HCT116 (cell line): Measurements from ENCODE around the gene HACE1. TPM values are rescaled to one million over a fixed set of nuclear protein-coding genes. Genes with fewer than 3 reads are reported as not detected.

ENCODE experiments used
- ATAC-seq: fragments of 200-7000 bp; cut with Tn5 transposase; 2 replicates; pipeline ENCODE4 v1.9.1; 2020; ENCODE audit warnings: mild to moderate bottlenecking, moderate library complexity
- BruUV-seq: library from RNA; stranded (reverse); fragments of 400-500 nt; replicated peaks from 2 replicates; lab custom pipeline; 2021; lab: Mats Ljungman, UMichigan
- CTCF ChIA-PET: fragments of 300-600 bp; sonication (Branson Sonifier 250); formaldehyde crosslinking; loops from one replicate; lab custom pipeline; 2021; ENCODE audit warnings: antibody characterized with exemption; lab: Charles Lee
- POLR2A ChIA-PET: fragments of 300-600, 350-600 bp; sonication (Branson Sonifier 250); formaldehyde crosslinking; loops from one replicate; lab custom pipeline; 2021; ENCODE audit warnings: antibody characterized with exemption; lab: Charles Lee
- RAD21 ChIA-PET, 2 experiments: fragments of 300-600 bp; sonication (Branson Sonifier 250); formaldehyde crosslinking; loops; one replicate each; lab custom pipeline; 2023; ENCODE audit warnings: low total read pairs in 2 of 2; ENCODE audit not compliant: uncharacterized antibody in 2 of 2, unreplicated experiment in 2 of 2, low non-redundant PET in 1 of 2; lab: Charles Lee
- DNase-seq: peaks from one replicate; pipeline ENCODE4 v3.0.0-alpha.2; 2010; ENCODE audit warnings: low read depth, low spot score
- H2AFZ ChIP-seq: fragments of 200-600 bp; shearing (Covaris generic), sonication (generic); 2 replicates; pipeline ENCODE4 v1.6.1; 2017; ENCODE audit warnings: low read depth, mixed run types, mixed read lengths, antibody characterized with exemption, low read length; ENCODE audit not compliant: poor library complexity, severe bottlenecking
- H3K27ac ChIP-seq: 2 replicates; pipeline ENCODE4 v1.5.1; 2012; ENCODE audit warnings: low read depth, low read length
- H3K27me3 ChIP-seq: fragments of 200-600 bp; sonication (generic); 2 replicates; pipeline ENCODE4 v1.6.1; 2016; ENCODE audit warnings: mixed run types, low read length, mixed read lengths; ENCODE audit not compliant: insufficient read depth
- H3K36me3 ChIP-seq, 2 experiments: fragments of 200-500 bp in 1 of 2; fragments of 200-600 bp in 1 of 2; sonication (Bioruptor generic) in 1 of 2; sonication (generic) in 1 of 2; 2 replicates each; pipeline versions ENCODE4 v1.5.1 to v1.6.1; 2014 to 2016; ENCODE audit warnings: low read length in 2 of 2, inconsistent platforms in 1 of 2, mixed read lengths in 1 of 2, mixed run types in 1 of 2; ENCODE audit not compliant: insufficient read depth in 2 of 2, control insufficient read depth in 1 of 2
- H3K4me1 ChIP-seq, 2 experiments: fragments of 200-600 bp in 1 of 2; sonication (generic) in 1 of 2; 2 replicates each; pipeline versions ENCODE4 v1.5.1 to v1.6.1; 2012 to 2017; ENCODE audit warnings: low read length in 2 of 2, inconsistent platforms in 1 of 2, mild to moderate bottlenecking in 1 of 2, mixed read lengths in 1 of 2, mixed run types in 1 of 2, moderate library complexity in 1 of 2; ENCODE audit not compliant: insufficient read depth in 2 of 2, control insufficient read depth in 1 of 2
- H3K4me2 ChIP-seq: fragments of 200-600 bp; sonication (generic); 2 replicates; pipeline ENCODE4 v1.6.1; 2017; ENCODE audit warnings: mixed run types, low read length, mixed read lengths
- H3K4me3 ChIP-seq, 2 experiments: fragments of 200-600 bp in 1 of 2; sonication (generic) in 1 of 2; replicated peaks in 1 of 2; 2 replicates each; pipeline ENCODE4 v1.5.1; 2011 to 2016; ENCODE audit warnings: low read length in 2 of 2, control low read depth in 1 of 2, low read depth in 1 of 2, mild to moderate bottlenecking in 1 of 2, mixed read lengths in 1 of 2, mixed run types in 1 of 2
- H3K79me2 ChIP-seq: fragments of 200-600 bp; sonication (generic); 2 replicates; pipeline ENCODE4 v1.6.1; 2017; ENCODE audit warnings: mild to moderate bottlenecking, mixed run types, low read length, moderate library complexity, mixed read lengths; ENCODE audit not compliant: insufficient read depth
- H3K9ac ChIP-seq: fragments of 200-600 bp; sonication (generic); 2 replicates; pipeline ENCODE4 v1.6.1; 2016; ENCODE audit warnings: low read length, mixed read lengths
- H3K9me2 ChIP-seq: fragments of 200-600 bp; sonication (generic), shearing (Covaris generic); 2 replicates; pipeline ENCODE4 v1.6.1; 2017; ENCODE audit warnings: mixed run types, mild to moderate bottlenecking, moderate library complexity; ENCODE audit not compliant: insufficient read depth
- H3K9me3 ChIP-seq, 2 experiments: fragments of 200-500 bp in 1 of 2; fragments of 200-600 bp in 1 of 2; sonication (Bioruptor generic) in 1 of 2; sonication (generic) in 1 of 2; 2 replicates each; pipeline ENCODE4 v1.6.1; 2014 to 2017; ENCODE audit warnings: low read length in 2 of 2, mixed read lengths in 2 of 2, inconsistent platforms in 1 of 2, low read depth in 1 of 2, mild to moderate bottlenecking in 1 of 2, mixed run types in 1 of 2, moderate library complexity in 1 of 2; ENCODE audit not compliant: control insufficient read depth in 1 of 2, insufficient read depth in 1 of 2
- H4K20me1 ChIP-seq: fragments of 200-600 bp; sonication (generic), shearing (Covaris generic); 2 replicates; pipeline ENCODE4 v1.6.1; 2017; ENCODE audit warnings: mixed run types, mild to moderate bottlenecking, moderate library complexity; ENCODE audit not compliant: insufficient read depth
- ATF3 ChIP-seq: IDR thresholded peaks from 2 replicates; pipeline ENCODE4 v1.6.1; 2012
- CBX3 ChIP-seq: IDR thresholded peaks from 2 replicates; pipeline ENCODE4 v1.6.1; 2012; ENCODE audit warnings: low read depth
- CEBPB ChIP-seq: IDR thresholded peaks from 2 replicates; pipeline ENCODE4 v1.6.1; 2012; ENCODE audit warnings: low read depth
- ELF1 ChIP-seq: IDR thresholded peaks from 2 replicates; pipeline ENCODE4 v1.6.1; 2012; ENCODE audit warnings: low read depth, borderline replicate concordance
- EZH2 ChIP-seq: fragments of 200-600 bp; sonication (generic); IDR thresholded peaks from 2 replicates; pipeline ENCODE4 v1.6.1; 2017; ENCODE audit warnings: antibody characterized with exemption, mixed run types
- EZH2phosphoT487 ChIP-seq: fragments of 200-600 bp; IDR thresholded peaks from 2 replicates; pipeline ENCODE4 v1.6.1; 2018; ENCODE audit warnings: antibody characterized with exemption, borderline replicate concordance
- FOSL1 ChIP-seq: IDR thresholded peaks from 2 replicates; pipeline ENCODE4 v1.6.1; 2012; ENCODE audit warnings: low read depth
- JUND ChIP-seq: IDR thresholded peaks from 2 replicates; pipeline ENCODE4 v1.6.1; 2012
- POLR2AphosphoS5 ChIP-seq: IDR thresholded peaks from 2 replicates; pipeline ENCODE4 v1.6.1; 2011; ENCODE audit warnings: mild to moderate bottlenecking, low read depth, low read length, moderate library complexity
- RAD21 ChIP-seq: IDR thresholded peaks from 2 replicates; pipeline ENCODE4 v1.6.1; 2012; ENCODE audit warnings: low read depth, mild to moderate bottlenecking
- SIN3A ChIP-seq: IDR thresholded peaks from 2 replicates; pipeline ENCODE4 v1.6.1; 2012; ENCODE audit warnings: low read depth
- SP1 ChIP-seq: IDR thresholded peaks from 2 replicates; pipeline ENCODE4 v1.6.1; 2012; ENCODE audit warnings: low read depth
- TCF7L2 ChIP-seq: IDR thresholded peaks from 2 replicates; pipeline ENCODE4 v1.7.0; 2011; ENCODE audit warnings: borderline replicate concordance, inconsistent platforms; ENCODE audit not compliant: insufficient read depth, insufficient read length; ENCODE audit errors: extremely low read depth
- ZBTB33 ChIP-seq: IDR thresholded peaks from 2 replicates; pipeline ENCODE4 v1.6.1; 2011; ENCODE audit warnings: mild to moderate bottlenecking, low read length, moderate library complexity; ENCODE audit not compliant: insufficient replicate concordance; ENCODE audit errors: extremely low read depth
- ZFX ChIP-seq: fragments of 450-650 bp; IDR thresholded peaks from 2 replicates; pipeline ENCODE4 v1.6.1; 2017
- ZNF274 ChIP-seq: fragments of 200-500 bp; sonication (Bioruptor generic); IDR thresholded peaks from 2 replicates; pipeline ENCODE4 v1.6.1; 2014; ENCODE audit warnings: mild to moderate bottlenecking, low read depth, low read length, inconsistent platforms
- intact Hi-C: fragments of 100-400 bp; cut with micrococcal nuclease; formaldehyde crosslinking; loops from 2 replicates; pipeline ENCODE4 v1.10.0; 2022
- total RNA-seq: library from RNA; stranded (reverse); gene quantifications from one replicate; pipeline ENCODE4 v1.2.1, GENCODE V29; 2021; ENCODE audit not compliant: unreplicated experiment
- TF ChIP-seq, protein P1 (sequence below), 3 experiments: fragments of 200-600 bp in 1 of 3; sonication (generic) in 1 of 3; IDR thresholded peaks in 2 of 3; conservative IDR thresholded peaks in 1 of 3; 2 replicates each; pipeline ENCODE4 v1.5.1; 2012 to 2017; ENCODE audit warnings: low read depth in 2 of 3, low read length in 2 of 3, antibody characterized with exemption in 1 of 3, borderline replicate concordance in 1 of 3, control low read depth in 1 of 3, mild to moderate bottlenecking in 1 of 3, mixed read lengths in 1 of 3, mixed run types in 1 of 3, moderate library complexity in 1 of 3; ENCODE audit not compliant: insufficient read depth in 1 of 3
- TF ChIP-seq, protein P2 (sequence below): IDR thresholded peaks from 2 replicates; pipeline ENCODE4 v1.6.1; 2012

HACE1 gene
- total RNA-seq, 1 experiment from 2014 or later: 10.9 TPM

- CTCF ChIA-PET: no interaction called here
- Histone ChIP-seq H3K79me2 (no peaks in the 10 kb centered on the region), H3K4me1 (no peaks in the 10 kb centered on the region), H3K4me3 (no peak overlapping the region), H3K27ac (no peak overlapping the region), H3K36me3 (no peaks in the 10 kb centered on the region), H3K9ac (no peak overlapping the region), H3K4me2 (no peak overlapping the region), H3K9me3 (peaks cover 0 to 5% of the 10 kb centered on the region in 2 experiments; a peak in 1 of 4 replicates), H4K20me1 (no peaks in the 10 kb centered on the region), H3K27me3 (no peaks in the 10 kb centered on the region), H2AFZ (no peak overlapping the region), H3K9me2 (no peaks in the 10 kb centered on the region)
- DNase-seq: no peak
- RAD21 ChIA-PET: no interaction called here
- no peak for TF ChIP-seq POLR2AphosphoS5
- TF ChIP-seq, protein P1, sequence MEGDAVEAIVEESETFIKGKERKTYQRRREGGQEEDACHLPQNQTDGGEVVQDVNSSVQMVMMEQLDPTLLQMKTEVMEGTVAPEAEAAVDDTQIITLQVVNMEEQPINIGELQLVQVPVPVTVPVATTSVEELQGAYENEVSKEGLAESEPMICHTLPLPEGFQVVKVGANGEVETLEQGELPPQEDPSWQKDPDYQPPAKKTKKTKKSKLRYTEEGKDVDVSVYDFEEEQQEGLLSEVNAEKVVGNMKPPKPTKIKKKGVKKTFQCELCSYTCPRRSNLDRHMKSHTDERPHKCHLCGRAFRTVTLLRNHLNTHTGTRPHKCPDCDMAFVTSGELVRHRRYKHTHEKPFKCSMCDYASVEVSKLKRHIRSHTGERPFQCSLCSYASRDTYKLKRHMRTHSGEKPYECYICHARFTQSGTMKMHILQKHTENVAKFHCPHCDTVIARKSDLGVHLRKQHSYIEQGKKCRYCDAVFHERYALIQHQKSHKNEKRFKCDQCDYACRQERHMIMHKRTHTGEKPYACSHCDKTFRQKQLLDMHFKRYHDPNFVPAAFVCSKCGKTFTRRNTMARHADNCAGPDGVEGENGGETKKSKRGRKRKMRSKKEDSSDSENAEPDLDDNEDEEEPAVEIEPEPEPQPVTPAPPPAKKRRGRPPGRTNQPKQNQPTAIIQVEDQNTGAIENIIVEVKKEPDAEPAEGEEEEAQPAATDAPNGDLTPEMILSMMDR (IDR thresholded peaks at IDR 0.05 in 2 of 3, conservative IDR thresholded peaks at IDR 0.05 in 1 of 3; ENCODE audit: borderline replicate concordance in 1 of 3, insufficient read depth in 1 of 3, low read depth in 2 of 3, low read length in 2 of 3): no peak
- no peak for TF ChIP-seq JUND
- no peak for TF ChIP-seq ZFX
- no peak for TF ChIP-seq SP1
- no peak for TF ChIP-seq CEBPB
- TF ChIP-seq ELF1: no peak
- no peak for TF ChIP-seq CBX3
- no peak for TF ChIP-seq ZBTB33
- no peak for TF ChIP-seq ZNF274
- TF ChIP-seq SIN3A: no peak
- no peak for TF ChIP-seq ATF3
- no peak for TF ChIP-seq EZH2phosphoT487
- no peak for TF ChIP-seq RAD21
- TF ChIP-seq FOSL1: no peak
- TF ChIP-seq EZH2: no peak
- TF ChIP-seq, protein P2, sequence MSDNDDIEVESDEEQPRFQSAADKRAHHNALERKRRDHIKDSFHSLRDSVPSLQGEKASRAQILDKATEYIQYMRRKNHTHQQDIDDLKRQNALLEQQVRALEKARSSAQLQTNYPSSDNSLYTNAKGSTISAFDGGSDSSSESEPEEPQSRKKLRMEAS: no peak
- TF ChIP-seq TCF7L2: no peak
- no TSS peak for BruUV-seq
- POLR2A ChIA-PET: no interaction called here
- intact Hi-C loops: no loop called here
- ATAC-seq: no peak
These were observed 25.3 kb upstream of the HACE1 start for GRCh38 chr6:104884867-104885517.
